Measurements from ENCODE around the gene TRIM63. TPM values are rescaled to one million over a fixed set of nuclear protein-coding genes. Genes with fewer than 3 reads are reported as not detected.

The TRIM63 gene
- total RNA-seq, 2 experiments from 2014 or later = 0.17 to 0.19 TPM

DNA sequence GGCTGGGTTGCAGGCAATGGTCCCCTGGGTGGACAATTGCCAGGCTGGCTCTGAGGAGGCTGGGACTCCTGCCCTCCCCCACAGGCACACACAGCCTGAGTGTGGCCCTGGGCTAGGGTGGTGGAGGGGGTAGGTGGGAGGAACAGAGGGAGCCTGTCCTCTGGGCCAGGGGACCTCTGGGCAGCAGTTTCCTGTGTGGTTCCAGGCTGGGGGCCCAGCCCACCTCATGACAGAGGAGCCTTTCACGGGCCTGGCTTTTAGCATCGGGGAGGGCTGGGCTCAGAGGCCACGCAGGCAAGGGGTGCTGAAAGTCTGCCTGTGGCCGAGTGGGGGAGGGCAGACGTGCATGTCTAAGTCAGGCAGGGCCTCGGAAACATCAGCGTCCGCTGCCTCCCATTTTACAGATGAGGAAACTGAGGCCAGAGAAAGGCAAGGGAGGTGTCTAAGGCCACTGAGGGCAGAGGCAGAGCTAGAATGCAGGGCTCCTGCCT, 38.9 kb downstream of the TRIM63 start:
- no peaks in the 10 kb centered on the region for H3K4me1 Mint-ChIP-seq (ENCODE audit: low read depth)
- POLR2A ChIA-PET = no interaction called here
- H3K36me3 Mint-ChIP-seq = no peaks in the 10 kb centered on the region
- H3K4me3 Mint-ChIP-seq = no peak overlapping the region
- peaks cover 2% of the 10 kb centered on the region for H3K27me3 Mint-ChIP-seq
- H3K27ac Mint-ChIP-seq = no peak overlapping the region
- intact Hi-C loops (cut with micrococcal nuclease) = no loop called here
- CTCF ChIA-PET = interaction anchor here (1.1 kb wide), 1 partner anchor 116 kb away, joined by 4 read pairs; no protein-coding TSS in a partner anchor
- no peaks in the 10 kb centered on the region for H3K9me3 Mint-ChIP-seq
- no peak for DNase-seq

DNA sequence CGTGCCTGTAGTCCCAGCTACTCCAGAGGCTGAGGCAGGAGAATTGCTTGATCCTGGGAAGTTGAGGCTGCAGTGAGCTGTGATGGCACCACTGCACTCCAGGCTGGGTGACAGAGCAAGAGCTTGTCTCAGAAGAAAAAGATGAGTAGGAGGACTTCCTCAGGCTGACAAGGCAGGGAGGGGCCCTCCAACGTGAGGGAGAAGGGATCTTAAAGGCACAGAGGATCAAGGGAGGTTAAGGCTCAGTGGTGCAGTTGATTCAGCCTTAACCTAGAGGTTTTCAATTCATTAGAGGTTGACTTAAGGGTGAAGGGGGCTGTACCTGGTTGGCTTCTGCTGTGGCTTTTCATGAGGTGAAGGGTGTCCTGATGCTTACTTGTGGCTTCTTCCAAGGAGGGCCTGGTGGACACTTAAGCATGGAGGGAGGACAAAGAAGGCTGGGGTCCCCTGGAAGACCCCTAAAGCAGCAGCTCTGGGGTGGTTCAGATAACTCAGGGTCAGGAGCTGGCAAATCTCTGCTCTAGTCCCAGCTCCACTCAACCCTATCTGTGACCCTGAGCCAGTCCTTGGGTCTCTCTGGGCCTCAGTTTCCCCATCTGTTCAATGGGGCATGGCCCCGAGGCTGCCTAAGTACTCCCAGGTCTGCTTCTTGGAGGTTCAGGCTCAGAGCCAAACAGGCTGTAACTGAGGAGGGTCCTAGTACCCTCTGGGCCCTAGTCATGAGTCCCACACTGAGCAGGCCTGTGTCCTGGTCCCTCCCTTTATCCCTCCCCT, 39.5 kb downstream of the TRIM63 start:
- H3K36me3 Mint-ChIP-seq = no peaks in the 10 kb centered on the region
- H3K4me3 Mint-ChIP-seq = no peak overlapping the region
- POLR2A ChIA-PET = no interaction called here

DNA sequence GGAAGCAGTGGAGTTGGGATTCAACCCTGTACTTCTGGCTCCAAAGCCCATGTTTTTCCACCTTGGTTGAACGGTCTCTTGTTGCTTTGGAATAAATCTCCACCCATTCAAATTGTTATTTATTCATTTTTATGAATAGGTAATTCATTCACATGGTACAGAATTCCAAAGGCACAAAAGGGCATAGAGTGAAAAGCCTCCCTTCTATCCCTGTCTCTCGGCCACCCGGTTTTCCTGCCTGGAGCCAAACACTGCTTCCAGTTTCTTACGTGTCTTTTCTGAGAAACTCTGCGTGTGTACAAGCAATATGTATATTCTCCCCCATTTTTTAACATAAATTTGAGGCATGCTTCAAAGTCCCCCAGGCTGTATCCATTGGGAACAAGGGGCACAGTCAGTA, 41.9 kb downstream of the TRIM63 start:
- ChIA-PET CTCF (interaction anchor here (2.2 kb wide), 1 partner anchor 11 kb away, joined by 7 read pairs; no protein-coding TSS in a partner anchor), POLR2A (no interaction called here)
- Mint-ChIP-seq H3K36me3 (no peaks in the 10 kb centered on the region), H3K27ac (no peak overlapping the region), H3K27me3 (no peaks in the 10 kb centered on the region), H3K4me1 (ENCODE audit: low read depth) (no peaks in the 10 kb centered on the region), H3K9me3 (no peaks in the 10 kb centered on the region), H3K4me3 (no peak overlapping the region)
- no peak for DNase-seq
- intact Hi-C loops (cut with micrococcal nuclease) = no loop called here

More for the DNA sequence above, 39.5 kb downstream of the TRIM63 start:
- H3K27ac Mint-ChIP-seq = no peak overlapping the region
- DNase-seq = peak; percentile 20
- no peaks in the 10 kb centered on the region for H3K27me3 Mint-ChIP-seq
- CTCF ChIA-PET = interaction anchor here (0.6 to 2.2 kb wide), 3 partner anchors 9 to 369 kb away, joined by 3 to 7 read pairs (median 3); no protein-coding TSS in a partner anchor
- intact Hi-C loops (cut with micrococcal nuclease) = no loop called here
- no peaks in the 10 kb centered on the region for H3K9me3 Mint-ChIP-seq
- H3K4me1 Mint-ChIP-seq (ENCODE audit: low read depth) = no peaks in the 10 kb centered on the region

DNA sequence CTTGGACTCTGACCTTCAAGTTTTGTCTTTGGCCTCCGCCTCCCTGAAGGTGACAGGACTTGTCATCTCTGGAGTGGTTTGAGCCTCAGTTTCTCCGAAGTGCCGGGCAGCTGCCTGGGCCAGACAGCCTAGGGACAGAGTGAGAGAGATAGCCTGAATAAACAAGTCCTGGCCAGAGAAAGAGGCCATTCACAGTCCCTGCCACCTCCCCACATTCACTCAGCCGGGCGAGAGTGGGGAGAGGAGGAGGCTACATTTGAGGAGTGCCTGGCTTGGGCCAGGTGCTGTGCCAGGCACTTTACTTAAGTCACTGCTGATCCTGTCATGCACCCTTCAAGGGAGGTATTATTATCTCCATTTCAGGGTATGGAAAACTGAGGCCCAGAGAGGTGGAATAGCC, 42.4 kb downstream of the TRIM63 start:
- H3K9me3 Mint-ChIP-seq = no peaks in the 10 kb centered on the region
- ChIA-PET CTCF (no interaction called here), POLR2A (no interaction called here)
- intact Hi-C loops (cut with micrococcal nuclease) = no loop called here
- H3K36me3 Mint-ChIP-seq = no peaks in the 10 kb centered on the region
- no peak overlapping the region for H3K4me3 Mint-ChIP-seq
- H3K27me3 Mint-ChIP-seq = peaks cover 2% of the 10 kb centered on the region
- no peak for DNase-seq
- H3K27ac Mint-ChIP-seq = no peak overlapping the region
- no peaks in the 10 kb centered on the region for H3K4me1 Mint-ChIP-seq (ENCODE audit: low read depth)

DNA sequence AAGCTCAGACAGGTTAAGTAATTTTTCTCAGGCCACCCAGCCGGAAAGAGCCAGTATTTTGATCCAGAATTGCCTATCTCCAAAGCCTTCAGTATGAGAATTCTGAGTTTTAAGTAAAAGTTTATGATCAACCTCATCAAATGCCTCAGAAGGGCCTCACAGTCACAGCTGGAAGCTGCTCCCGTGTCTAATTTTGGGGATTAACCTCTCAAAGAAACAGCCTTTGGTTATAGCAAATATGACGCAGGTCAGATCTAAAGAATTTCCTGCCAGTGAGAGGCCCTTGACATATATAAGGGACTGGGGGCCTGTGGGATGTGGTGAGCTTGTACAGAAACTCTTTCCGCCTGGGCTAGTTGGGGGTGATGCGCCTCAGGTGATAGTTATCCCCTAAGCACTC, 43.6 kb downstream of the TRIM63 start:
- ChIA-PET POLR2A (no interaction called here), CTCF (interaction anchor here (0.6 to 1.3 kb wide), 2 partner anchors 11 to 24 kb away, joined by 3 read pairs; no protein-coding TSS in a partner anchor)
- Mint-ChIP-seq H3K4me1 (ENCODE audit: low read depth) (no peaks in the 10 kb centered on the region), H3K36me3 (no peaks in the 10 kb centered on the region), H3K27ac (no peak overlapping the region), H3K4me3 (no peak overlapping the region), H3K27me3 (peaks cover 2% of the 10 kb centered on the region), H3K9me3 (no peaks in the 10 kb centered on the region)
- intact Hi-C loops (cut with micrococcal nuclease) = no loop called here
- DNase-seq = no peak

DNA sequence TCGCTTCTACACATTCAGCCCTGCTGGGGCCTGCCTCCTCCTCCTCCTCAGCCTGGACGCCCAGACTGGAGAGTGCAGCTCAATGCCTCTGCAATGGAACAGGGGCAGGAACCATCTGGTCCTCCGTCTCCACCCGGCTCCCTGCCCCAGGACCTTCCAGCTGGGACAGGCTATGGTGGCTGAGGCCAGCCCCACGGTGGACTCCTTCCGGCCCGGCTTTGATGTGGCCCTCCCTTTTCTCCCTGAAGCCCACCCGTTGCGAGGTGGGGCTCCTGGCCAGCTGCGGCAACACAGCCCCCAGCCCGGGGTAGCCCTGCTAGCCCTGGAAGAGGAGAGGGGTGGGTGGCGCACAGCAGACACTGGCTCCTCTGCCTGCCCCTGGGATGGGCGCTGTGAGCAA, 44.4 kb downstream of the TRIM63 start:
- ChIA-PET CTCF (no interaction called here), POLR2A (no interaction called here)
- Mint-ChIP-seq H3K9me3 (no peaks in the 10 kb centered on the region), H3K4me3 (no peak overlapping the region), H3K4me1 (ENCODE audit: low read depth) (no peaks in the 10 kb centered on the region), H3K27ac (no peak overlapping the region), H3K27me3 (peaks cover 2% of the 10 kb centered on the region), H3K36me3 (no peaks in the 10 kb centered on the region)
- intact Hi-C loops (cut with micrococcal nuclease) = no loop called here
- DNase-seq = no peak

DNA sequence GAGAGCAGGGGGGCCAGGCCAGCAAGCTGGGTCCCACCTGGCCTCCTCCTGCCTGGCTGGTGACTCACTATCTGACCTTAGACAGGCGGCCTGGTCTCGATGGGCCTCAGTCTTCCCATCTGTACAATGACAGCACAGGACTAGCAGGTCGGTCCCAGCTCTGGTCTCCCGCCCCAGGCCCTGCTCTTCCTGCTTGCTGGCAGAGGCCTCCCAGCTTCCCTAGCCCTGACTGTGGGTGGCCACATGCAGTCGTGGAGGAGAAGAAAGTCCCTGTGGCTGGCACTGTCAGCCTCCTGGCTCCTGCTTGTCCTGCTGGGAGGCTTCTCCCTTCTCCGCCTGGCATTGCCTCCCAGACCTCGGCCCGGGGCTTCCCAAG, 45.0 kb downstream of the TRIM63 start:
- H3K4me3 Mint-ChIP-seq = no peak overlapping the region
- H3K9me3 Mint-ChIP-seq = no peaks in the 10 kb centered on the region
- ChIA-PET POLR2A (no interaction called here), CTCF (interaction anchor here (2.3 kb wide), 1 partner anchor 128 kb away, joined by 5 read pairs; no protein-coding TSS in a partner anchor)
- H3K36me3 Mint-ChIP-seq = no peaks in the 10 kb centered on the region
- no peak overlapping the region for H3K27ac Mint-ChIP-seq
- intact Hi-C loops (cut with micrococcal nuclease) = no loop called here
- DNase-seq = no peak
- peaks cover 2% of the 10 kb centered on the region for H3K27me3 Mint-ChIP-seq
- no peaks in the 10 kb centered on the region for H3K4me1 Mint-ChIP-seq (ENCODE audit: low read depth)

DNA sequence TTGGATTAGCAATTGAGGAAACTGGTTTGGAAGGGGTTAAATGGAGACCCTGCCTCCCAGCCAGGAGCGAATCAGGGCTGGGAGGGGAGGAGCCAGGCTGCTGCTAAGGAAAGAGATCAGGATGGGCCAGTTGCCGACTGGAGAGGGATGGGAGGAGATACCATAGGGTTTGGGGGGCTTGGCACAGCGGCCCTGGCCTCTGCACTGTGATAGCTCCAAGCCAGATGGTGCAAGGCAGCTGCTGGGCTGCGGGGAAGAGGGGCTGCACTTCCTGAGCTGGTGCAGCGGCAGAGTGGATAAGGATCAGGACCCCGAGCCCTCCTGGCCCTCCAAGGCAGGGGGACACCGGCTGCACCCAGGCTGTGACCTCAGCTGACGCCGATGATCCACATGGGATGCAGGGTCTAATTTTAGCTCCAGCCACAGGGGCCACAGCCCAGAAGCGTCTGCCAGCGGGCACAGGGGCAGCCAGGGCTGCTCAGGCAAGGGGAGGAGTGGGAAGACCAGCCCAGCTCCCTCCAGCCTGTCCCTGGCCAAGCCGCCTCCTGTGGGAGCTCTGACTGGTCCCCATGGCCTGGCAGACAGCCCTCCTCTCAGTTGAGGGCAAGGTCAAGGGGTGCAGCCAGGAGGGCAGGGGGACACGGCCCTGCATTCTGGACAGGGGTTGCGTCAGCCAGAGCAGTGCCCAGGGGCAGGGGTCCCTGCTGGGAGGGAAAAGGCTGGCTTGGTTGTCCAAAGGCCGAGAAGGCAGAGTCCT, 45.6 kb downstream of the TRIM63 start, which contains the start of gene EXTL1:
TSS of gene EXTL1 (plus strand) at position 129 of the 757 bp plus-strand sequence. CDS start 872 bp downstream, outside the sequence.
- no peak for DNase-seq
- CTCF ChIA-PET = interaction anchor here (0.9 to 2.3 kb wide), 2 partner anchors 14 to 127 kb away, joined by 4 to 5 read pairs; no protein-coding TSS in a partner anchor
- Mint-ChIP-seq H3K9me3 (no peaks in the 10 kb centered on the region), H3K27me3 (peaks cover 2% of the 10 kb centered on the region), H3K27ac (no peak within 1 kb of the TSS), H3K36me3 (no peaks in the 10 kb centered on the region), H3K4me3 (no peak within 1 kb of the TSS), H3K4me1 (ENCODE audit: low read depth) (no peaks in the 10 kb centered on the region)
- intact Hi-C loops (cut with micrococcal nuclease) = no loop called here
- POLR2A ChIA-PET = no interaction called here

DNA sequence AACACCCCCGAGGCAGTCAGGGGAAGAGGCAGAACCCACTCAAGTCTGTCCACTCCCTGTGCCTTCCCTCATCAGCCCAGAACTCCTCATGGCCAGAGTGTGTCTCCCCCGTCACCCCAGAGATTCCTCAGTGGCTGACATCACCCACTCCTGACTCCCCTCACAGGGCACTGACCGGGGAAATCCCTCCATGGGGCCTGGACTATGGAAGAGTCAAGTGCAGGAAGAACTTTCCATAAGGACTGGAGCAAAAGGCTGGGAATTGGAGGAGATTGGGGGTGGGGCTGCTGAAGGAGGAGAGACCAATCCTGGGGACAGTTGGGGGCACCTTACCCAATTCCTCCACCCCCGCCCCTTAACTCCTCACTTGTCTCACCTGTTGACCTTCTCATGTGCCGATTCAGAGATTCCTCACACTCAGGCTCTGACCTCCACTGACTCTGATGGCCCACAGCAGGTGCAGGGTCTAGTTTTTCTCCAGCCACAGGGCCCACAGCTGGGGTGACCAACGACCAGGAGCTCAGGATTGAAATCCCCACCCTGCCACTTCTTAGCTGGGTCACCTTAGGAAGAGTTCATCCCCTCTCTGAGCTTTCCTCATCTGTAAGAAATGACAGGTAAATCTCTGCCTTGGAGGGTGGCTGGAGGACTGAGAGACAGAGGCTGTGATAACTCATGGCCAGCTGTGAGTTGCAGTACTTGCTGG, 46.3 kb downstream of the TRIM63 start:
- Mint-ChIP-seq H3K4me3 (no peak overlapping the region), H3K9me3 (no peaks in the 10 kb centered on the region), H3K4me1 (ENCODE audit: low read depth) (no peaks in the 10 kb centered on the region), H3K27ac (no peak overlapping the region), H3K27me3 (peaks cover 2% of the 10 kb centered on the region), H3K36me3 (no peaks in the 10 kb centered on the region)
- DNase-seq = no peak
- CTCF ChIA-PET = interaction anchor here (0.9 to 2.3 kb wide), 2 partner anchors 15 to 126 kb away, joined by 4 to 5 read pairs; no protein-coding TSS in a partner anchor
- POLR2A ChIA-PET = no interaction called here
- intact Hi-C loops (cut with micrococcal nuclease) = no loop called here

DNA sequence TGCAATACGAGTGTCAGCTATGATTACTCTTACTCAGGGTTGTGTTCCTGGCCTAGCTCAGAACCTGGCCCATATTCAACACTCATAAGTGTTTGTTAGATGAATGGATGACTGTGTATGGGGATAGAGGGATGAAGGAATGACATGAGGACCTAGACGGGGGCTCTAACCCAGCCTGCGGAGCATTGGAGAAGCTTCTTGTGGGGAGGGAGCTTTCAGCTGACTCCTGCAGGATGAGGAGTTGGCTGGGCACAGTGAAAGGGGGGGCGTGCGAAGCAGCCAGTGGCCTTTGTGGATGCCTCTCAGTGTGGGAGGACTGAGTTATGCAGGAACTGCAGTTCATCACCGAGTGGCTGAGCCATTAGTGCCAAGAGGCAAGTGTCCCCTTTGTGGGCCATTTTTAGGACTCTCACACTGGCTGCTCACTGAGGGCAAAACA, 47.1 kb downstream of the TRIM63 start:
- Mint-ChIP-seq H3K4me3 (no peak overlapping the region), H3K27me3 (peaks cover 2% of the 10 kb centered on the region), H3K27ac (no peak overlapping the region), H3K9me3 (no peaks in the 10 kb centered on the region), H3K36me3 (no peaks in the 10 kb centered on the region), H3K4me1 (ENCODE audit: low read depth) (no peaks in the 10 kb centered on the region)
- POLR2A ChIA-PET = no interaction called here
- no peak for DNase-seq
- intact Hi-C loops (cut with micrococcal nuclease) = no loop called here
- CTCF ChIA-PET = interaction anchor here (0.6 to 2.3 kb wide), 2 partner anchors 21 to 126 kb away, joined by 3 to 5 read pairs; no protein-coding TSS in a partner anchor

DNA sequence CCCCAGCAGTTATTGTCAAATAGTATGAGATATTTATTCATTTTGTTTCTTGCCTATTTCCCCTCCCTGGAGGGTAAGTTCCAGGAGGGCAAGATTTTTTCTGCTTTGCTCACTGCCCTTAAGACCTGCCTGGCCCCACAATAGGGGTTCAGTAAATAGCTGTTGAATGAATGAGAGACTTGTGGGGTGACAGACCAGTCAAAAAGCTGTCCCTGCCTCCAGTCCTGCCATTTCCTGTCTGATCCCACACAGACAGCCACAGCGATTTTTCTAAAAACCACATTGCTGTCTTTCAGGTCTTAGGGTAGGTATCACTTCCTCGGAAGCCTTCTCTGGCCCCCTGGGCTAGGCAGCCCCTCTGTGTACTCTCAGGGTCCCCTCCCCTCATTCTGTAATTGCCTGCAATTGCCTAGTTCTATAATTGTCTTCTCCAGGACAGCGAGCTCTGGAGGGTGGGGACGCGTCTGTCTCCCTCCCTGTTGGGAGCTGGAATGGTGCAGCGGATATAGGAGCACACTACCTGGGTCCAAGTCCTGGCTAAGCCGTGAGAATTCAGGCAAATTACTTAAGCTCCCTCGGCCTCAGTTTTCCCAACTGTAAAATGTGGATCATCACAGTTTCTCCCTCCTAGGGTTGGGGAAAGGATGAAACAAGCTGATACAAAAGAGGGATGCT, 47.7 kb downstream of the TRIM63 start:
- H3K27ac Mint-ChIP-seq = no peak overlapping the region
- intact Hi-C loops (cut with micrococcal nuclease) = no loop called here
- no peak overlapping the region for H3K4me3 Mint-ChIP-seq
- H3K27me3 Mint-ChIP-seq = peaks cover 2% of the 10 kb centered on the region
- ChIA-PET CTCF (interaction anchor here (0.6 to 2.3 kb wide), 2 partner anchors 21 to 125 kb away, joined by 3 to 5 read pairs; no protein-coding TSS in a partner anchor), POLR2A (no interaction called here)
- DNase-seq = no peak
- no peaks in the 10 kb centered on the region for H3K4me1 Mint-ChIP-seq (ENCODE audit: low read depth)
- no peaks in the 10 kb centered on the region for H3K9me3 Mint-ChIP-seq
- H3K36me3 Mint-ChIP-seq = no peaks in the 10 kb centered on the region

Data from activated CD4-positive, alpha-beta memory T cell treated with anti-CD3 and anti-CD28 coated beads for 36 hours (primary cell).